SKM-1 (cell line): ENCODE data around the gene ARHGDIA.
A peak's percentile ranks its signal among the peaks of the same experiment; 100 is the strongest.

Experiments
- DNase-seq: peaks from one replicate; lab custom pipeline; 2025; ENCODE audit not compliant: unreplicated experiment; lab: John Stamatoyannopoulos, UW

The ARHGDIA gene

GRCh38 chr17:81865733-81866439, 5.3 kb downstream of the ARHGDIA start:
- no peak for DNase-seq

GRCh38 chr17:81865358-81865732, 5.8 kb downstream of the ARHGDIA start:
- DNase-seq = no peak

- DNase-seq = no peak
These were observed 7.0 kb downstream of the ARHGDIA start for GRCh38 chr17:81863833-81864768.

GRCh38 chr17:81863123-81863675, 7.9 kb downstream of the ARHGDIA start:
- no peak for DNase-seq

GRCh38 chr17:81860756-81861568, 10.2 kb downstream of the ARHGDIA start:
- DNase-seq = peak; percentile 99

- no peak for DNase-seq
These were observed 11.0 kb downstream of the ARHGDIA start, which contains the start of gene P4HB for GRCh38 chr17:81859906-81860755. TSS of gene P4HB (minus strand) at chr17:81860535. CDS start at chr17:81860471, 64 bp downstream.

GRCh38 chr17:81858967-81859905, 11.9 kb downstream of the ARHGDIA start:
- no peak for DNase-seq

- no peak for DNase-seq
These were observed 12.8 kb downstream of the ARHGDIA start for GRCh38 chr17:81858170-81858966.

GRCh38 chr17:81854974-81855774, 16.0 kb downstream of the ARHGDIA start:
- DNase-seq = no peak

GRCh38 chr17:81852237-81852636, 18.9 kb downstream of the ARHGDIA start:
- DNase-seq = no peak

- DNase-seq = no peak
These were observed 19.7 kb downstream of the ARHGDIA start for GRCh38 chr17:81851423-81851822.

- no peak for DNase-seq
These were observed 21.7 kb downstream of the ARHGDIA start for GRCh38 chr17:81849457-81849856.

GRCh38 chr17:81846743-81847689, 24.1 kb downstream of the ARHGDIA start:
- no peak for DNase-seq

- DNase-seq = no peak
These were observed 25.0 kb downstream of the ARHGDIA start for GRCh38 chr17:81845881-81846742.

GRCh38 chr17:81845361-81845760, 25.8 kb downstream of the ARHGDIA start:
- DNase-seq = no peak
